ENCODE results near the gene NCAPH2.

DNA sequence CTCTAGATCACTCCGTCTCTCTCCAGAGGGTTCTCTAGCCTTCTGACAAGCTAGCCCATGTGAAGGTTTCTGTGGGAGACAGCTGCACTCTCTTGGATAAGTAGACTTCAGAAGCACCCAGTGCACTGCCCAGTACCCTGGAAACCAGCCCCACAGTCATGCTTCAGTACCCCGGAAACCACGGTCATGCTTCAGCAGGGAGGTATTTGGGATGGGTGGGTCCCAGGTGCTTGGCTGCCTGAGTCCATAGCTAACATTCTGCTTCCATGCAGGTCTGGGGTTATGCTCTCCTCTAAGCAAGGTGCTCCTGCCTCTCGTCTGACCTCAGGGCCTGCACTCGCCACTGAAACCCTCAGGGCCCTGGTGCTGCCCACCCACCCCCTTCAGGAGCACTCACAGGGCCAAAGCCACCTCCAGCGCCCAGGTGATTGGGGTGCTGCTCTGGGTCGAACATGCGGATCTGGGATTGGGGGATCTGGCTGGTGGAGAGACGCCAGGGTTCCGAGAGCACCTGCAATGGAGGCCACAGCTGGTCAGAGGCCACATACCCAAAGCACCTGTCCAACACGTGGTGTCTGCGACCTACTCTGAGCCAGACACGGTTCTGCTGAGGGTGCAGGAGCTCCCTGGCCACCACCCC is 62.0 kb downstream of the NCAPH2 start:
- TF ChIP-seq, protein P1, sequence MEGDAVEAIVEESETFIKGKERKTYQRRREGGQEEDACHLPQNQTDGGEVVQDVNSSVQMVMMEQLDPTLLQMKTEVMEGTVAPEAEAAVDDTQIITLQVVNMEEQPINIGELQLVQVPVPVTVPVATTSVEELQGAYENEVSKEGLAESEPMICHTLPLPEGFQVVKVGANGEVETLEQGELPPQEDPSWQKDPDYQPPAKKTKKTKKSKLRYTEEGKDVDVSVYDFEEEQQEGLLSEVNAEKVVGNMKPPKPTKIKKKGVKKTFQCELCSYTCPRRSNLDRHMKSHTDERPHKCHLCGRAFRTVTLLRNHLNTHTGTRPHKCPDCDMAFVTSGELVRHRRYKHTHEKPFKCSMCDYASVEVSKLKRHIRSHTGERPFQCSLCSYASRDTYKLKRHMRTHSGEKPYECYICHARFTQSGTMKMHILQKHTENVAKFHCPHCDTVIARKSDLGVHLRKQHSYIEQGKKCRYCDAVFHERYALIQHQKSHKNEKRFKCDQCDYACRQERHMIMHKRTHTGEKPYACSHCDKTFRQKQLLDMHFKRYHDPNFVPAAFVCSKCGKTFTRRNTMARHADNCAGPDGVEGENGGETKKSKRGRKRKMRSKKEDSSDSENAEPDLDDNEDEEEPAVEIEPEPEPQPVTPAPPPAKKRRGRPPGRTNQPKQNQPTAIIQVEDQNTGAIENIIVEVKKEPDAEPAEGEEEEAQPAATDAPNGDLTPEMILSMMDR (IDR thresholded peaks at IDR 0.05): no peak
- TF ChIP-seq POLR2A (IDR thresholded peaks at IDR 0.05) (no peak), POLR2AphosphoS5 (IDR thresholded peaks at IDR 0.05; ENCODE audit: insufficient read depth in 1 of 2, low read depth in 1 of 2) (no peak)
